HFFc6 (cell line): ENCODE data around the gene AATK. TPM values are rescaled to one million over a fixed set of nuclear protein-coding genes. Genes with fewer than 3 reads are reported as not detected.

Experiments
- DNase-seq: peaks from one replicate; pipeline ENCODE4 v3.0.0-alpha.2; 2018
- H3K27ac Mint-ChIP-seq: 2 replicates; pipeline ENCODE4 v1.8.0; 2020; ENCODE audit warnings: mild to moderate bottlenecking, mixed read lengths
- H3K27me3 Mint-ChIP-seq: 2 replicates; pipeline ENCODE4 v1.8.0; 2021; ENCODE audit warnings: mild to moderate bottlenecking, moderate library complexity, mixed read lengths; ENCODE audit not compliant: insufficient read depth
- H3K36me3 Mint-ChIP-seq: 2 replicates; pipeline ENCODE4 v1.8.0; 2021; ENCODE audit warnings: low read depth, mixed read lengths
- H3K4me1 Mint-ChIP-seq: 2 replicates; pipeline ENCODE4 v1.8.0; 2020; ENCODE audit warnings: low read depth, mixed read lengths
- H3K4me3 Mint-ChIP-seq: 2 replicates; pipeline ENCODE4 v1.8.0; 2020; ENCODE audit warnings: mild to moderate bottlenecking, moderate library complexity, mixed read lengths
- H3K9me3 Mint-ChIP-seq: 2 replicates; pipeline ENCODE4 v1.8.0; 2020; ENCODE audit warnings: mild to moderate bottlenecking, mixed read lengths
- CTCF ChIP-seq: fragments of 200-600 bp; sonication (generic); IDR thresholded peaks from 2 replicates; pipeline ENCODE4 v1.5.0; 2021; ENCODE audit warnings: antibody characterized with exemption, mild to moderate bottlenecking
- total RNA-seq, 6 experiments: library from RNA; stranded (reverse); fragmentation: NEBNext Ultra II Directional; extraction: Animal tissue kit (Norgen Biotek cat#: 25700); gene quantifications; 2 replicates in 1 of 6; 3 replicates in 5 of 6; pipeline ENCODE4 v1.2.3, GENCODE V29; 2021

The AATK gene
- total RNA-seq, 6 experiments from 2014 or later = 0.15 to 0.59 (median 0.38) TPM

- peaks cover 4% of the 10 kb centered on the region; the same call in 1 of the 2 replicates for H3K4me1 Mint-ChIP-seq
- peak; percentile 71 for TF ChIP-seq CTCF
- peak overlapping the region; percentile 55; the same call in 1 of the 2 replicates for H3K27ac Mint-ChIP-seq
- peaks cover 9% of the 10 kb centered on the region for H3K27me3 Mint-ChIP-seq
- peak overlapping the region; percentile 68 for H3K4me3 Mint-ChIP-seq
- H3K9me3 Mint-ChIP-seq = no peaks in the 10 kb centered on the region
- DNase-seq = peak; percentile 98
- H3K36me3 Mint-ChIP-seq = no peaks in the 10 kb centered on the region
These were observed 46.5 kb downstream of the AATK start for GRCh38 chr17:81119223-81120148.

DNA sequence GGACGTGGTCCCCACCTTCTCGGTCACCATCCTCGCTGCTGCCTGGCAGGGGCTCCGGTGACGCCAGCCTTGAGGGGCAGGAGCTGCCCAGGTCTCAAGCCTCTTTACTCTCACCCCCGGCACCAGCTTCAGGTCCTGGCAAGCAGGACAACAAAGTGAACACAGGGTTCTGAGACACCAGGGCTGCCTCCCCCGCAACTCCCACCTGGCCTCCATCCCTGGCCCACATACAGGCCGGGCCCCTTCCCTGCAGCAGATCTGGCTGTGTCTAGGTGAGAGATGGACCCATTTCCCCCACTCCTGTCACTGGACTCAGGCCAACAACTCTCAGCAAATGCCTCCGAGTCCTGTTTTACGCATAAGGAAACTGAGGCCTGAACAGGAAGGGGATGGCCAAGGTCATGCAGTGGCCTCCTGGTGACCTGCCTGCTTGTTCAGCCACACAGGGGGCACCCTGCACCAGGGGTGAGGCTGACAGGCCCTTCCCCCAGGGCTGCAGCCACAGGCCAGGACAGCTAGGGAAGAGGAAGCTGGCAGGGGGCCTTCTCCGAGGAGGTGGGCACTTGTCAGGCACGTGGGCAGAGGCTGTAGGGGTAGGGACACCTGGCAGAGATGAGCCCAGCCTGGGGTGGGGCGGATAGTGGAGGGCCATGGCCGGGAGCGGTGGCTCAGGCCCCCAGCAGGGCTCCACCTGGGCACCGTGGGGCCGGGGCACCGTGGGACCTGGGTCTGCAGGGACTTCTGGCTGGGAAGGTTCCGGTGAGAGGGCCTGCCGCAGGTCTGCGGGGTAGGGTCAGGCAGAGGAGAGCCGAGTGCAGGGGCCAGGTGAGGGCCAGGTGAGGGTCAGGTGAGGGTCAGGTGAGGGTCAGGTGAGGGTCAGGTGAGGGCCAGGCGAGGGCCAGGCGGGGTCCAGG is 47.5 kb downstream of the AATK start:
- no peak for TF ChIP-seq CTCF
- Mint-ChIP-seq H3K9me3 (no peaks in the 10 kb centered on the region), H3K27me3 (peaks cover 9% of the 10 kb centered on the region), H3K4me1 (peaks cover 4% of the 10 kb centered on the region; the same call in 1 of the 2 replicates), H3K27ac (peak overlapping the region; percentile 45), H3K4me3 (peak overlapping the region; percentile 68), H3K36me3 (no peaks in the 10 kb centered on the region)
- no peak for DNase-seq

GRCh38 chr17:81117672-81118198 is 48.3 kb downstream of the AATK start:
- Mint-ChIP-seq H3K9me3 (no peaks in the 10 kb centered on the region), H3K4me3 (0 out of 2 replicates have a peak overlapping the region, but pooled peaks have one; percentile 68), H3K27me3 (peaks cover 9% of the 10 kb centered on the region), H3K36me3 (no peaks in the 10 kb centered on the region), H3K27ac (no peak overlapping the region), H3K4me1 (peaks cover 4% of the 10 kb centered on the region; the same call in 1 of the 2 replicates)
- TF ChIP-seq CTCF = no peak
- no peak for DNase-seq

- no peak overlapping the region for H3K27ac Mint-ChIP-seq
- TF ChIP-seq CTCF = no peak
- peaks cover 4% of the 10 kb centered on the region; the same call in 1 of the 2 replicates for H3K4me1 Mint-ChIP-seq
- no peaks in the 10 kb centered on the region for H3K36me3 Mint-ChIP-seq
- peaks cover 9% of the 10 kb centered on the region for H3K27me3 Mint-ChIP-seq
- no peak for DNase-seq
- no peak overlapping the region for H3K4me3 Mint-ChIP-seq
- no peaks in the 10 kb centered on the region for H3K9me3 Mint-ChIP-seq
These were observed 49.3 kb downstream of the AATK start for GRCh38 chr17:81116704-81117103.

DNA sequence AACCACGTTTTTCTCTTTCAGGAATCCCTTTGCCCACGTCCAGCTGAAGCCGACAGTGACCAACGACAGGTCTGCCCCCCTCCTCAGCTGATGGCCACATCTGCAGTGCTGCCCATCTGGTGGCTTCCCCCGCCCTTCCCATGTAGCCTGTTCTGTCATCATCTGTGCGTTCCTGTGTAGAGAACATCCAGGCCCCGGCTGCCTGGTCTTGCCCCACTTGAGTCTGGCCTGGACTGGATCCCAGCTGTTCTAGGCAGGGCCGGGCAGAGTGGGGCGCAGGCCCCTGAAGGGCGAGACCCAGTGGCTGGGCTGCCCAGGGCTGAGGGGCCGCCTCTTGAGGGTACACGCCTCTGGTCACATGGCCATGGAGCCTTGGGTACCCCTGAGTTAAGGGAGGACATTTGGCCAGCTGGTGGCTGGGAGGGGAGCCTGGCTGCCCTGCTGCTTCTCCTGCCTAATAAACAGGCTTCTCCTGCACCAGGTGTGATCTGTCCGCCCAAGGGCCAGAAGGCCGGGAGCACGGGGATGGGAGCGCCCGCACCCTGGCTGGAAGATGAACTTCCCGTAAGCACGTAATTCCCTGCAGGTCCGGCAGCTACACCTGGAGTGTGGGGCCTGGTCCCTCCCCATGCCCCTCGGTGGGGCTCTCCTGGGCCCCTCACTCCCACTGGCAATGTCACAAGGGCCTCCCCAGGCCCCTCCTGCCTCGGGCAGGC is 50.1 kb downstream of the AATK start:
- TF ChIP-seq CTCF = no peak
- H3K36me3 Mint-ChIP-seq = no peaks in the 10 kb centered on the region
- peaks cover 4% of the 10 kb centered on the region; the same call in 1 of the 2 replicates for H3K4me1 Mint-ChIP-seq
- peaks cover 9% of the 10 kb centered on the region for H3K27me3 Mint-ChIP-seq
- H3K27ac Mint-ChIP-seq = no peak overlapping the region
- no peaks in the 10 kb centered on the region for H3K9me3 Mint-ChIP-seq
- H3K4me3 Mint-ChIP-seq = no peak overlapping the region
- no peak for DNase-seq
